Left ventricle myocardium inferior (tissue), 1 donor: ENCODE results near the gene ATP11B. TPM values are rescaled to one million over a fixed set of nuclear protein-coding genes. Genes with fewer than 3 reads are reported as not detected.

ENCODE experiments used
- DNase-seq: peaks from one replicate; pipeline ENCODE4 v3.0.0-alpha.2; 2020
- H3K27ac ChIP-seq: fragments of 200-600 bp; replicated peaks from 2 replicates; pipeline ENCODE4 v1.8.0; 2021
- H3K27me3 ChIP-seq: fragments of 200-600 bp; 2 replicates; pipeline ENCODE4 v1.8.0; 2021; ENCODE audit warnings: low read depth
- H3K36me3 ChIP-seq: fragments of 200-600 bp; 2 replicates; pipeline ENCODE4 v1.8.0; 2021
- H3K4me1 ChIP-seq: fragments of 200-600 bp; 2 replicates; pipeline ENCODE4 v1.8.0; 2021
- H3K4me3 ChIP-seq: fragments of 200-600 bp; 2 replicates; pipeline ENCODE4 v1.8.0; 2021; ENCODE audit warnings: mild to moderate bottlenecking, moderate library complexity
- H3K9me3 ChIP-seq: fragments of 200-600 bp; replicated peaks from 2 replicates; pipeline ENCODE4 v1.8.0; 2021
- intact Hi-C: fragments of 100-400 bp; cut with micrococcal nuclease; formaldehyde crosslinking; loops from one replicate; pipeline ENCODE4 v1.11.0; 2022
- total RNA-seq: library from RNA; stranded (reverse); fragmentation: NEBNext Ultra II Directional; extraction: Animal tissue kit (Norgen Biotek cat#: 25700); gene quantifications from one replicate; pipeline ENCODE4 v1.2.1, GENCODE V29; 2021
- TF ChIP-seq, protein P1 (sequence below): fragments of 200-600 bp; IDR thresholded peaks from 2 replicates; pipeline ENCODE4 v1.8.0; 2021; ENCODE audit warnings: antibody characterized with exemption, mild to moderate bottlenecking, borderline replicate concordance
- donor health status: DM: no; HTN: yes; CAD: no; lungs with severe emphysema.

Gene ATP11B
- total RNA-seq, 1 donor from 2014 or later, result 32.4 TPM

DNA sequence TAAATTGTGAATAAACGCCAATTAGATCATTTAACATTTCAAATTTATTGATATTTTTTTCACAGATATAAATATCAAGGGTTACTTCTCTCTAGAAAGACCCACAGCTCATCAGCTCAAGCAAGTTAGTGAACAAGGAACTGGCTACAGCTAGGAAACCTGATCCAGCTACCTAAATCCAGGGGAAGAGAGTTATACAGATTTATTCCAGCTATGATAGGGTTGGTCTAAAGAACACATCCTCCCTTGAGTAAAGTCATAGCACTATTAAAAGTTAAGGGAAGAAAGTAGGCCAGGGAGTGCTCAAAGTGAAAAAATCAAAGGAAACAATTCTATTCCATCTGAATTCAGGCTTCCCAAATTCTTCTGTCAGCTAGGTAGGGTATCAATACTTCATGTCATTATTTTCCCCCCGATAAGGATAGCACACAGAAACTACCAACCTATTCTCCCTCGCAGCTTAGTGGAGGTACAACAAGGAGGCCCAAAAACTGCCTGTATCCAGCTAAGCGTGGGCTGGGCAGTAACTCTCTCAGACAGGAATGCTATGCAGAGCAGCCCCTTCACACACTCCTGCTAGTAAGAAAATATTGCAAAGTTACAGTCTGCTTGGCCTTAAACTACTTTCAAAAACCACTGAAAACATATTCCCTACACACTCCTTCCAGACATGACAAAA is 143.1 kb downstream of the ATP11B start:
- H3K27me3 ChIP-seq, result no peaks in the 10 kb centered on the region
- no peak for DNase-seq
- H3K27ac ChIP-seq, result no peak overlapping the region
- intact Hi-C loops, result no loop called here
- peaks cover 11% of the 10 kb centered on the region for H3K4me1 ChIP-seq
- TF ChIP-seq, protein P1, sequence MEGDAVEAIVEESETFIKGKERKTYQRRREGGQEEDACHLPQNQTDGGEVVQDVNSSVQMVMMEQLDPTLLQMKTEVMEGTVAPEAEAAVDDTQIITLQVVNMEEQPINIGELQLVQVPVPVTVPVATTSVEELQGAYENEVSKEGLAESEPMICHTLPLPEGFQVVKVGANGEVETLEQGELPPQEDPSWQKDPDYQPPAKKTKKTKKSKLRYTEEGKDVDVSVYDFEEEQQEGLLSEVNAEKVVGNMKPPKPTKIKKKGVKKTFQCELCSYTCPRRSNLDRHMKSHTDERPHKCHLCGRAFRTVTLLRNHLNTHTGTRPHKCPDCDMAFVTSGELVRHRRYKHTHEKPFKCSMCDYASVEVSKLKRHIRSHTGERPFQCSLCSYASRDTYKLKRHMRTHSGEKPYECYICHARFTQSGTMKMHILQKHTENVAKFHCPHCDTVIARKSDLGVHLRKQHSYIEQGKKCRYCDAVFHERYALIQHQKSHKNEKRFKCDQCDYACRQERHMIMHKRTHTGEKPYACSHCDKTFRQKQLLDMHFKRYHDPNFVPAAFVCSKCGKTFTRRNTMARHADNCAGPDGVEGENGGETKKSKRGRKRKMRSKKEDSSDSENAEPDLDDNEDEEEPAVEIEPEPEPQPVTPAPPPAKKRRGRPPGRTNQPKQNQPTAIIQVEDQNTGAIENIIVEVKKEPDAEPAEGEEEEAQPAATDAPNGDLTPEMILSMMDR, result no peak
- peaks cover 10% of the 10 kb centered on the region for H3K36me3 ChIP-seq
- no peak overlapping the region for H3K4me3 ChIP-seq
- H3K9me3 ChIP-seq, result peaks cover 18% of the 10 kb centered on the region

DNA sequence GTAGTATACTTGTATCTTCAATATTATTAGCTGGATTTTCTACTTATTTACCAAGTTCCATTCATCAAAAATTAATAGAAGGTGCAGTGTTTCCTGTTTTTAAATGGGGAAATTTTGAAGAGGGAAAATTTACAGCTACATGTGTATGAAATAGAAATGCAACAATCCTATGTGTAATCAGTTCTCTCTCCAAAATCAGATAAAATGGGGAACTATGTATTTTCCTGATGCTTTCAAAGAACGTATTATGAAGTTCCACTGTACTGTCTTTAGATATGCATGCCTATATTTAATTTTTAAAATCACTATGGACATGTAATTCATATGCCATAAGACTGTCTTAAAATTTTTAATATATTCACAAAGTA is 143.6 kb downstream of the ATP11B start:
- Histone ChIP-seq H3K4me1 (peaks cover 11% of the 10 kb centered on the region), H3K27ac (no peak overlapping the region), H3K27me3 (no peaks in the 10 kb centered on the region), H3K36me3 (peaks cover 6% of the 10 kb centered on the region), H3K9me3 (peaks cover 12% of the 10 kb centered on the region), H3K4me3 (no peak overlapping the region)
- DNase-seq, result no peak
- TF ChIP-seq, protein P1, result no peak
- intact Hi-C loops, result no loop called here

DNA sequence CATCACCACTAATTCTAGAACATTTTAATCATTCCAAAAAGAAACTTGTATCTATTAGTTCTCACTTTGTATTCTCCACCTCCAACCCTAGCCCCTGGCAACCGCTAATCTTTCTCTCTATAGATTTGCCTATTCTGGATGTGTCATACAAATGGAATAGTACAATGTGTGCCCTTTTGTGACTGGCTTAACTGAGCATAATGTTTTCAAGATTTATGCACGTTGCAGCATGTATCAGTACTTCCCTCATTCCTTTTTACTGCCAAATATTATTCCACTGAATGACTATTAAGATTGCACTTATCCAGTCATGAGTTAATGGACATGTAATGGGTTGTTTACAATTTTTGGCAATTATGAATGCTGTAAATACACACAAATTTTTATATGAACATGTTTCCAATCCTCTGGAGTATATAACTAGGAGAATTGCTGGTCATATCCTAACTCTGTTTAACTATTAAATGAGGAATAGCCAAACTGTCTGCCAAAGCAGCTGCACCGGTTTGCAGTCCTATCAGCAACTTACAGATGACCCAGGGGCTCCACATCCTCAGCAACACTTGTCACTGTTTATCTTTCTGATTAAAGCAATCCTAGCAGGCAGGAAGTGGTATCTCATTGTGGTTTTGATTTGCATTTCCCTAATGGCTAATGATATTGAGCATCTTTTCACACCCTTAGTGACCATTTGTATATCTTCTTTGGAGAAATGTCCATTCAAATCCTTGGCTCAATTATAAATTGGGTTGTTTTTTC is 144.2 kb downstream of the ATP11B start:
- intact Hi-C loops, result no loop called here
- H3K27ac ChIP-seq, result no peak overlapping the region
- no peak for DNase-seq
- peaks cover under 1% of the 10 kb centered on the region for H3K36me3 ChIP-seq
- peaks cover 11% of the 10 kb centered on the region for H3K4me1 ChIP-seq
- H3K27me3 ChIP-seq, result no peaks in the 10 kb centered on the region
- peaks cover 7% of the 10 kb centered on the region for H3K9me3 ChIP-seq
- no peak overlapping the region for H3K4me3 ChIP-seq
- TF ChIP-seq, protein P1, result no peak

DNA sequence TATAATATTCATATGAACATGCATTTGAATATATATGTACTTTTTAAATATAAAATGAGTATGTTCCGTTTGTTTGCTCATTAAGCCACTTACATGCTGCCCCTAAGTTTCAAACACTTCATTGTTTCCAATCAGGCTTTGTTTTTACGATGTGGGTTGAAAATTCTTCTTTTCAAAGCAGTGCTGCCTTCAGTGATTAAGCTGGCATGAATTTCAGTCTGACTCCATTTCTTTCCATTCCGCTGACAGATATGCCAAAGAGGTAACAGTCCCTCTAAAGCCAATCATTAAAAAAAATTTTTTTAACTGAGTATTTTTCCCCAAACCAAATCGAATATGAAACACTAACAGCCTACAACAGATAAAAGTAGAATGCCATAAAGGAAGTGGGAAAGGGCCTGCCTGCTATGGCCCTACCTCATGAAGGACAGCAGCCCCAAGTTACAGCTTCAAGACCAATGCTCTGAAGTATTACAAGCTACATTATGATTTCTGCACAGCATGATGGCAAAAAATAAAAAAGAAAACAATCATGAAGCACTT is 147.0 kb downstream of the ATP11B start:
- Histone ChIP-seq H3K27ac (no peak overlapping the region), H3K27me3 (no peaks in the 10 kb centered on the region), H3K4me3 (no peak overlapping the region), H3K36me3 (peaks cover 16% of the 10 kb centered on the region), H3K4me1 (peaks cover 11% of the 10 kb centered on the region), H3K9me3 (no peaks in the 10 kb centered on the region)
- DNase-seq, result no peak
- TF ChIP-seq, protein P1, result no peak
- intact Hi-C loops, result no loop called here

DNA sequence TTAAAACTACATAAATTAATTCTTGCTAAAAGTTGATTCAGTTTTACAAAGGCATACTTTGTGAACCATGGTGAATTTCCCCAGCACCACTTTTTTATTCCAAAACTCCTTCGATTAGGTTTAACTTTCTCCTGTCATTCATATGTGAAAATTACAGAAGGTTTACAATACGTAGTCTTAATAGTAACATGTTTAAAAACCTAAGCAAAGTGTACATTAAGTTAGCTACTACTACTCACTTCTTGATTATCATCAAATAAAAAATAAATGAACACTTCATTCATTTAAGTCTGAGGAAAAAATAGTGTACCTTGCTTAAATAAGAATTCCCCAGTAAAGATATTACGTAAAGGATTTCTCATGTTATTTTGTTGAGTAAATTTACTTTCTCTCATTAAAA is 148.4 kb downstream of the ATP11B start:
- TF ChIP-seq, protein P1, result no peak
- Histone ChIP-seq H3K36me3 (peaks cover 30% of the 10 kb centered on the region), H3K27ac (no peak overlapping the region), H3K27me3 (no peaks in the 10 kb centered on the region), H3K9me3 (no peaks in the 10 kb centered on the region), H3K4me3 (no peak overlapping the region), H3K4me1 (peaks cover 11% of the 10 kb centered on the region)
- no peak for DNase-seq
- intact Hi-C loops, result no loop called here
